ENCODE measurements around the gene BCL2L1. TPM values are rescaled to one million over a fixed set of nuclear protein-coding genes. Genes with fewer than 3 reads are reported as not detected.
"Not testable (repeated sequence)": the region's sequence is repeated elsewhere in the genome, so short reads cannot be mapped to it uniquely, and the experiment has no call there.

Gene BCL2L1
- total RNA-seq, 2 experiments from 2014 or later: 64.2 to 88.8 TPM

DNA sequence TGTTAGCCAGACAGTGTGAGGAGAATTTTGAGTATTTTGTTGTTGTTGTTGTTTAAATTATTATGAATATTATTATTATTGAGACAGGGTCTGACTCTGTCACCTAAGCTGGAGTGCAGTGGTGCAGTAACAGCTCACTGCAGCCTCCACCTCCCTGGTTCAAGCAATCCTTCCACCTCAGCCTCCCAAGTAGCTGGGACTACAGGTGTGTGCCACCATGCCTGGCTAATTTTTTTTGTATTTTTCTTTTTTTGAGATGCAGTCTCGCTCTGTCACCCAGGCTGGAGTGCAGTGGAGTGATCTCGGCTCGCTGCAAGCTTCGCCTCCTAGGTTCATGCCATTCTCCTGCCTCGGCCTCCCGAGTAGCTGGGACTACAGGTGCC, 99.6 kb downstream of the BCL2L1 start:
- BruUV-seq (replicated peaks); H4K20me1 ChIP-seq (ENCODE audit: insufficient read depth, low read length); H3K4me3 ChIP-seq (ENCODE audit: low read depth, low read length, poor library complexity, severe bottlenecking); H2AFZ ChIP-seq (ENCODE audit: low read length); H3K9me2 ChIP-seq (ENCODE audit: insufficient read depth, low read length); H3K9me3 ChIP-seq (ENCODE audit: low read length); H3K27ac ChIP-seq (ENCODE audit: low read depth, low read length, poor library complexity, severe bottlenecking); H3K36me3 ChIP-seq (ENCODE audit: insufficient read depth, low read length); intact Hi-C loops (cut with micrococcal nuclease; ENCODE audit: unreplicated experiment); CTCF ChIA-PET (ENCODE audit: unreplicated experiment); H3K79me2 ChIP-seq (ENCODE audit: insufficient read depth, low read depth, low read length); DNase-seq (ENCODE audit: low spot score); H3K4me2 ChIP-seq (ENCODE audit: low read length): not testable (repeated sequence)
- peaks cover 11% of the 10 kb centered on the region for H3K4me1 ChIP-seq (ENCODE audit: insufficient read depth, low read length, poor library complexity, severe bottlenecking)
- POLR2A ChIA-PET: interaction anchor here (1.1 kb wide), 1 partner anchor 18 kb away, joined by 3 read pairs; no protein-coding TSS in a partner anchor

DNA sequence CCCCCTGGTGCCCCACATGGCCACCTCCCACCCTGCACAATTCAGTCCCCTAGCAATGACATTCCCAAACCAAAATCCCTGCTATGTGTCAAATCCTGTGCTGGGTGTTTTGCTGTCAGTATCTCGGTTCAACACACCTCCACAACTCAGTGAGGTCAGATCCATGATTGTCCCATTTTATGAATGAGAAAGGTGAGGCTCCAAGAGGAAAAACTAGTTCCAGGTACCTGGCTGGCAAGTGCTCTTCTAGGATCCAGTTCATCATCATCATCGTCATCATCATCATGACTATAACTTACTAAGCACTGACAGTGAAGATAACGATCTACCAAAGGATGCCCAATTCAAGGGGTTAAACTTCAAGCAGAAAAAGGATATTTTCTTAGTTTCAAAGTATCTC, 102.4 kb downstream of the BCL2L1 start:
- Histone ChIP-seq H3K27ac (ENCODE audit: low read depth, low read length, poor library complexity, severe bottlenecking) (no peak overlapping the region), H3K9me2 (ENCODE audit: insufficient read depth, low read length) (no peaks in the 10 kb centered on the region), H3K79me2 (ENCODE audit: insufficient read depth, low read depth, low read length) (no peaks in the 10 kb centered on the region), H3K4me2 (ENCODE audit: low read length) (no peak overlapping the region), H4K20me1 (ENCODE audit: insufficient read depth, low read length) (no peaks in the 10 kb centered on the region), H3K36me3 (ENCODE audit: insufficient read depth, low read length) (no peaks in the 10 kb centered on the region), H3K9me3 (ENCODE audit: low read length) (no peaks in the 10 kb centered on the region), H3K4me3 (ENCODE audit: low read depth, low read length, poor library complexity, severe bottlenecking) (no peak overlapping the region), H2AFZ (ENCODE audit: low read length) (no peak overlapping the region), H3K4me1 (ENCODE audit: insufficient read depth, low read length, poor library complexity, severe bottlenecking) (peaks cover 11% of the 10 kb centered on the region)
- intact Hi-C loops (cut with micrococcal nuclease; ENCODE audit: unreplicated experiment): no loop called here
- BruUV-seq (replicated peaks): no TSS peak
- CTCF ChIA-PET (ENCODE audit: unreplicated experiment): no interaction called here
- POLR2A ChIA-PET: no interaction called here
- DNase-seq (ENCODE audit: low spot score): no peak
- no peak for TF ChIP-seq EZH2phosphoT487 (IDR thresholded peaks at IDR 0.05; ENCODE audit: borderline replicate concordance, low read depth, low read length)
- TF ChIP-seq, protein P1, sequence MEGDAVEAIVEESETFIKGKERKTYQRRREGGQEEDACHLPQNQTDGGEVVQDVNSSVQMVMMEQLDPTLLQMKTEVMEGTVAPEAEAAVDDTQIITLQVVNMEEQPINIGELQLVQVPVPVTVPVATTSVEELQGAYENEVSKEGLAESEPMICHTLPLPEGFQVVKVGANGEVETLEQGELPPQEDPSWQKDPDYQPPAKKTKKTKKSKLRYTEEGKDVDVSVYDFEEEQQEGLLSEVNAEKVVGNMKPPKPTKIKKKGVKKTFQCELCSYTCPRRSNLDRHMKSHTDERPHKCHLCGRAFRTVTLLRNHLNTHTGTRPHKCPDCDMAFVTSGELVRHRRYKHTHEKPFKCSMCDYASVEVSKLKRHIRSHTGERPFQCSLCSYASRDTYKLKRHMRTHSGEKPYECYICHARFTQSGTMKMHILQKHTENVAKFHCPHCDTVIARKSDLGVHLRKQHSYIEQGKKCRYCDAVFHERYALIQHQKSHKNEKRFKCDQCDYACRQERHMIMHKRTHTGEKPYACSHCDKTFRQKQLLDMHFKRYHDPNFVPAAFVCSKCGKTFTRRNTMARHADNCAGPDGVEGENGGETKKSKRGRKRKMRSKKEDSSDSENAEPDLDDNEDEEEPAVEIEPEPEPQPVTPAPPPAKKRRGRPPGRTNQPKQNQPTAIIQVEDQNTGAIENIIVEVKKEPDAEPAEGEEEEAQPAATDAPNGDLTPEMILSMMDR (conservative IDR thresholded peaks at IDR 0.05; ENCODE audit: low read length): no peak

DNA sequence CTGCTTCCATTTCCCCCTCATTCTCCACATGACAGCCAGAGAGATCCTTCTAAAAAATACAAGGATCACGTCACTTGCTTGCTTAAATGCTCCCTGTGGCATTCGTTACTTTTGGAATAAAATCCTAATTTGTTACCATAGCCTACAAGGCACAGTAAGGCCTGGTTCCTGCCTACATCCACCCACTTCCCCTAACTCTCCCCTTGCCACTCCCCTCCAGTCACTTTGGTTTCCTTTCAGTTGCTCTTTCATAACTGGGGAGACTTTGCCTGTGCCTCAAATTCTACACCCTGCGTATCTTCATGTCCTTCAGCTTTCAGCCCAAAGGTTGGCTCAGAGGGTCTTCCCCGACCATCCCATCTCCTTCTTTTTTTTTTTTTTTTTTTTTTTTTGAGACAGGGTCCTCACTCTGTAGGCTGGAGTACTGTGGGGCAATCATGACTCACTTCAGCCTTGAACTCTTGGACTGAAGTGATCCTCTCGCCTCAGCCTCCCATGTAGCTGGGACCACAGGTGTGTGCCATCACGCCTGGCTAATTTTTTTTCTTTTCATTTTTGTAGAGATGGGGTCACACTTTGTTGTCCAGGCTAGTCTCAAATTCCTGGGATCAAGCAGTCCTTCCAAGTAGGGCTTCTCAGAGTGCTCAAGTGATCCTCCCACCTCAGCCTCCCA, 105.1 kb downstream of the BCL2L1 start:
- no peaks in the 10 kb centered on the region for H3K36me3 ChIP-seq (ENCODE audit: insufficient read depth, low read length)
- no peak overlapping the region for H3K4me3 ChIP-seq (ENCODE audit: low read depth, low read length, poor library complexity, severe bottlenecking)
- intact Hi-C loops (cut with micrococcal nuclease; ENCODE audit: unreplicated experiment): no loop called here
- H3K9me3 ChIP-seq (ENCODE audit: low read length): no peaks in the 10 kb centered on the region
- H4K20me1 ChIP-seq (ENCODE audit: insufficient read depth, low read length): no peaks in the 10 kb centered on the region
- no peaks in the 10 kb centered on the region for H3K9me2 ChIP-seq (ENCODE audit: insufficient read depth, low read length)
- peaks cover 11% of the 10 kb centered on the region for H3K4me1 ChIP-seq (ENCODE audit: insufficient read depth, low read length, poor library complexity, severe bottlenecking)
- no peak overlapping the region for H2AFZ ChIP-seq (ENCODE audit: low read length)
- no peaks in the 10 kb centered on the region for H3K79me2 ChIP-seq (ENCODE audit: insufficient read depth, low read depth, low read length)
- H3K4me2 ChIP-seq (ENCODE audit: low read length): no peak overlapping the region
- no peak for DNase-seq (ENCODE audit: low spot score)
- POLR2A ChIA-PET: interaction anchor here (0.6 to 0.7 kb wide), 2 partner anchors 46 to 65 kb away, joined by 3 to 4 read pairs; no protein-coding TSS in a partner anchor
- no peak for TF ChIP-seq EZH2phosphoT487 (IDR thresholded peaks at IDR 0.05; ENCODE audit: borderline replicate concordance, low read depth, low read length)
- TF ChIP-seq, protein P1 (conservative IDR thresholded peaks at IDR 0.05; ENCODE audit: low read length): no peak
- no peak overlapping the region for H3K27ac ChIP-seq (ENCODE audit: low read depth, low read length, poor library complexity, severe bottlenecking)
- CTCF ChIA-PET (ENCODE audit: unreplicated experiment): no interaction called here
- BruUV-seq (replicated peaks): no TSS peak

Measured in OCI-LY7 (cell line).